WTC11 (cell line): Measurements from ENCODE around the gene UGT1A4. TPM values are rescaled to one million over a fixed set of nuclear protein-coding genes. Genes with fewer than 3 reads are reported as not detected.
A peak's percentile ranks its signal among the peaks of the same experiment; 100 is the strongest.

Experiments
- ATAC-seq: fragments of 200-7000 bp; cut with Tn5 transposase; 2 replicates; pipeline ENCODE4 v1.10.0; 2021; ENCODE audit warnings: mild to moderate bottlenecking, moderate library complexity
- CTCF ChIA-PET: fragments of 300-600 bp; sonication (Branson Sonifier 250); formaldehyde crosslinking; loops from one replicate; lab custom pipeline; 2021; ENCODE audit warnings: antibody characterized with exemption; lab: Charles Lee
- POLR2A ChIA-PET: fragments of 350-600 bp; sonication (Branson Sonifier 250); formaldehyde crosslinking; loops from one replicate; lab custom pipeline; 2021; ENCODE audit warnings: antibody characterized with exemption; lab: Charles Lee
- DNase-seq: peaks from one replicate; pipeline ENCODE4 v3.0.0; 2021; ENCODE audit warnings: low spot score
- H3K27ac Mint-ChIP-seq: 2 replicates; pipeline ENCODE4 v1.8.0; 2021; ENCODE audit warnings: mixed read lengths
- H3K27me3 Mint-ChIP-seq: 2 replicates; pipeline ENCODE4 v1.8.0; 2021; ENCODE audit warnings: low read depth, mild to moderate bottlenecking, moderate library complexity, mixed read lengths
- H3K36me3 Mint-ChIP-seq: 2 replicates; pipeline ENCODE4 v1.8.0; 2021; ENCODE audit warnings: mixed read lengths
- H3K4me1 Mint-ChIP-seq: 2 replicates; pipeline ENCODE4 v1.8.0; 2022; ENCODE audit warnings: mixed read lengths
- H3K4me3 Mint-ChIP-seq: 2 replicates; pipeline ENCODE4 v1.8.0; 2021; ENCODE audit warnings: mild to moderate bottlenecking, moderate library complexity, mixed read lengths
- H3K9me3 Mint-ChIP-seq: 2 replicates; pipeline ENCODE4 v1.8.0; 2021; ENCODE audit warnings: mixed read lengths
- E2F1 ChIP-seq: sonication (generic); formaldehyde crosslinking; IDR thresholded peaks from 2 replicates; pipeline ENCODE4 v1.8.0; 2022; ENCODE audit warnings: mild to moderate bottlenecking, missing genetic modification reagents
- ESRRA ChIP-seq: sonication (generic); formaldehyde crosslinking; IDR thresholded peaks from 2 replicates; pipeline ENCODE4 v1.8.1; 2022; ENCODE audit warnings: mild to moderate bottlenecking, missing genetic modification reagents, borderline replicate concordance
- GTF2I ChIP-seq: fragments of 250-450 bp; sonication (Bioruptor Pico); conservative IDR thresholded peaks from 2 replicates; pipeline ENCODE4 v1.4.0; 2021; ENCODE audit warnings: mild to moderate bottlenecking
- HMGXB4 ChIP-seq: sonication (generic); formaldehyde crosslinking; IDR thresholded peaks from 2 replicates; pipeline ENCODE4 v1.8.1; 2023; ENCODE audit warnings: mild to moderate bottlenecking, moderate library complexity, missing genetic modification reagents
- MLX ChIP-seq: sonication (generic); formaldehyde crosslinking; IDR thresholded peaks from 2 replicates; pipeline ENCODE4 v1.8.1; 2023; ENCODE audit warnings: mild to moderate bottlenecking, missing genetic modification reagents, moderate library complexity
- NFYB ChIP-seq: sonication (generic); formaldehyde crosslinking; conservative IDR thresholded peaks from 2 replicates; pipeline ENCODE4 v1.8.0; 2022; ENCODE audit warnings: low read depth, missing genetic modification reagents
- NR1H2 ChIP-seq: sonication (generic); formaldehyde crosslinking; IDR thresholded peaks from 2 replicates; pipeline ENCODE4 v1.9.0; 2021; ENCODE audit warnings: mild to moderate bottlenecking, moderate library complexity, missing genetic modification reagents
- NR2C2 ChIP-seq: sonication (generic); formaldehyde crosslinking; IDR thresholded peaks from 2 replicates; pipeline ENCODE4 v1.8.0; 2022; ENCODE audit warnings: mild to moderate bottlenecking, missing genetic modification reagents
- PREB ChIP-seq: sonication (generic); formaldehyde crosslinking; IDR thresholded peaks from 2 replicates; pipeline ENCODE4 v1.8.1; 2022; ENCODE audit warnings: mild to moderate bottlenecking, missing genetic modification reagents, moderate library complexity, borderline replicate concordance
- RORB ChIP-seq: fragments of 250-450 bp; sonication (Bioruptor Pico); IDR thresholded peaks from 2 replicates; pipeline ENCODE4 v1.9.0; 2021; ENCODE audit warnings: mild to moderate bottlenecking
- SOX15 ChIP-seq: fragments of 250-450 bp; sonication (Bioruptor Pico); IDR thresholded peaks from 2 replicates; pipeline ENCODE4 v1.9.0; 2021; ENCODE audit warnings: mild to moderate bottlenecking
- TEAD1 ChIP-seq: sonication (generic); formaldehyde crosslinking; IDR thresholded peaks from 2 replicates; pipeline ENCODE4 v1.8.0; 2022; ENCODE audit warnings: mild to moderate bottlenecking, missing genetic modification reagents
- TP53 ChIP-seq: sonication (generic); formaldehyde crosslinking; IDR thresholded peaks from 2 replicates; pipeline ENCODE4 v1.8.1; 2023; ENCODE audit warnings: mild to moderate bottlenecking, missing genetic modification reagents
- ZNF121 ChIP-seq: sonication (generic); formaldehyde crosslinking; IDR thresholded peaks from 2 replicates; pipeline ENCODE4 v1.8.0; 2023; ENCODE audit warnings: missing genetic modification reagents
- ZNF317 ChIP-seq: sonication (generic); formaldehyde crosslinking; IDR thresholded peaks from 2 replicates; pipeline ENCODE4 v1.8.1; 2023; ENCODE audit warnings: low read depth, mild to moderate bottlenecking, moderate library complexity, missing genetic modification reagents, borderline replicate concordance
- ZNF396 ChIP-seq: fragments of 250-450 bp; sonication (Bioruptor Pico); IDR thresholded peaks from 2 replicates; pipeline ENCODE4 v1.8.0; 2021; ENCODE audit warnings: mild to moderate bottlenecking, moderate library complexity, borderline replicate concordance
- ZNF416 ChIP-seq: fragments of 250-450 bp; sonication (Bioruptor Pico); IDR thresholded peaks from 2 replicates; pipeline ENCODE4 v1.9.0; 2021; ENCODE audit warnings: mild to moderate bottlenecking, inconsistent platforms
- ZNF423 ChIP-seq: fragments of 250-450 bp; sonication (Bioruptor Pico); IDR thresholded peaks from 2 replicates; pipeline ENCODE4 v2.1.2; 2022; ENCODE audit warnings: mild to moderate bottlenecking, moderate library complexity
- ZNF425 ChIP-seq: fragments of 250-450 bp; sonication (Bioruptor Pico); conservative IDR thresholded peaks from 2 replicates; pipeline ENCODE4 v1.9.0; 2021; ENCODE audit warnings: mild to moderate bottlenecking
- total RNA-seq: library from RNA; stranded (reverse); gene quantifications from 3 replicates; pipeline ENCODE4 v1.2.3, GENCODE V29; 2021

The UGT1A4 gene
- total RNA-seq, 1 experiment from 2014 or later, result 0.22 TPM

GRCh38 chr2:233674995-233675394 lies 43.5 kb upstream of the UGT1A4 start:
- Mint-ChIP-seq H3K36me3 (no peaks in the 10 kb centered on the region), H3K27ac (no peak overlapping the region), H3K4me1 (peaks cover 7% of the 10 kb centered on the region), H3K9me3 (no peaks in the 10 kb centered on the region), H3K27me3 (peaks cover 11% of the 10 kb centered on the region; the same call in 1 of the 2 replicates), H3K4me3 (no peak overlapping the region)
- POLR2A ChIA-PET, result no interaction called here
- ATAC-seq, result peak; percentile 63
- CTCF ChIA-PET, result no interaction called here
- DNase-seq, result no peak
- TF ChIP-seq NFYB (no peak), ZNF317 (no peak), SOX15 (CRISPR knock-in tag) (no peak), TEAD1 (CRISPR knock-in tag) (no peak), ZNF425 (CRISPR knock-in tag) (no peak), ESRRA (no peak), ZNF396 (CRISPR knock-in tag) (no peak), NR2C2 (CRISPR knock-in tag) (no peak), ZNF416 (CRISPR knock-in tag) (no peak)

GRCh38 chr2:233676046-233676445 lies 42.5 kb upstream of the UGT1A4 start:
- Mint-ChIP-seq H3K9me3 (no peaks in the 10 kb centered on the region), H3K36me3 (no peaks in the 10 kb centered on the region), H3K4me1 (peaks cover 7% of the 10 kb centered on the region), H3K27ac (no peak overlapping the region), H3K27me3 (peaks cover 12% of the 10 kb centered on the region; the same call in 1 of the 2 replicates), H3K4me3 (no peak overlapping the region)
- ATAC-seq (no peak), DNase-seq (no peak)
- ChIA-PET CTCF (no interaction called here), POLR2A (no interaction called here)
- TF ChIP-seq E2F1 (CRISPR knock-in tag) (no peak), MLX (CRISPR knock-in tag) (no peak), GTF2I (no peak), ZNF396 (CRISPR knock-in tag) (no peak), ZNF423 (CRISPR knock-in tag) (no peak), PREB (CRISPR knock-in tag) (no peak), TP53 (CRISPR knock-in tag) (no peak), RORB (no peak), HMGXB4 (CRISPR knock-in tag) (no peak), ZNF121 (CRISPR knock-in tag) (no peak), NR1H2 (no peak)
- TF ChIP-seq, all 79 proteins: peak for 0
